ENCODE results near the gene DDIAS.

GRCh38 chr11:82892611-82893169 is 8.8 kb upstream of the DDIAS start:
- TF ChIP-seq CTCF (IDR thresholded peaks at IDR 0.05 in 8 of 11, conservative IDR thresholded peaks at IDR 0.05 in 3 of 11) (no peak), POLR2AphosphoS5 (IDR thresholded peaks at IDR 0.05) (no peak)
